Stimulated activated CD4-positive, alpha-beta T cell treated with anti-CD3 and anti-CD28 coated beads, Interleukin-2, amount 100 ng/mL, for 48 hours (primary cell): ENCODE data around the gene SMPD2.

ENCODE experiments used
- DNase-seq, 2 donors: peaks; one replicate each; pipeline ENCODE4 v3.0.0-alpha.2; 2020

The SMPD2 gene

GRCh38 chr6:109461733-109462526 is 21.4 kb downstream of the SMPD2 start:
- DNase-seq: no peak

- no peak for DNase-seq
These were observed 25.2 kb downstream of the SMPD2 start for GRCh38 chr6:109465772-109466171.

- DNase-seq: no peak
These were observed 25.8 kb downstream of the SMPD2 start for GRCh38 chr6:109466212-109466923.

- no peak for DNase-seq
These were observed 27.2 kb downstream of the SMPD2 start for GRCh38 chr6:109467696-109468095.

GRCh38 chr6:109469591-109470189 is 29.2 kb downstream of the SMPD2 start:
- no peak for DNase-seq

GRCh38 chr6:109471105-109471810 is 30.7 kb downstream of the SMPD2 start:
- DNase-seq: no peak

- no peak for DNase-seq
These were observed 31.8 kb downstream of the SMPD2 start for GRCh38 chr6:109472132-109472995.

- no peak for DNase-seq
These were observed 32.6 kb downstream of the SMPD2 start for GRCh38 chr6:109473120-109473519.

GRCh38 chr6:109474995-109475394 is 34.5 kb downstream of the SMPD2 start:
- DNase-seq: no peak

GRCh38 chr6:109475625-109476024 is 35.1 kb downstream of the SMPD2 start:
- no peak for DNase-seq

- no peak for DNase-seq
These were observed 36.7 kb downstream of the SMPD2 start for GRCh38 chr6:109477184-109477583.

- DNase-seq: no peak
These were observed 37.2 kb downstream of the SMPD2 start for GRCh38 chr6:109477725-109478124.

GRCh38 chr6:109478222-109478805 is 37.8 kb downstream of the SMPD2 start:
- no peak for DNase-seq

GRCh38 chr6:109478841-109479624 is 38.5 kb downstream of the SMPD2 start:
- no peak for DNase-seq

GRCh38 chr6:109480993-109481480 is 40.5 kb downstream of the SMPD2 start:
- DNase-seq: no peak

- peak; percentile 80 to 87 for DNase-seq
These were observed 42.6 kb downstream of the SMPD2 start, which contains the start of gene ZBTB24 for GRCh38 chr6:109482905-109483734. TSS of gene ZBTB24 (minus strand) at chr6:109483219. CDS start at chr6:109482026, 1,193 bp downstream.

GRCh38 chr6:109483735-109484057 is 43.2 kb downstream of the SMPD2 start:
- DNase-seq: no peak

GRCh38 chr6:109484122-109484521 is 43.6 kb downstream of the SMPD2 start:
- DNase-seq: no peak

GRCh38 chr6:109485266-109485935 is 44.9 kb downstream of the SMPD2 start:
- no peak for DNase-seq
